ENCODE measurements around the gene DNAJB4.

DNA sequence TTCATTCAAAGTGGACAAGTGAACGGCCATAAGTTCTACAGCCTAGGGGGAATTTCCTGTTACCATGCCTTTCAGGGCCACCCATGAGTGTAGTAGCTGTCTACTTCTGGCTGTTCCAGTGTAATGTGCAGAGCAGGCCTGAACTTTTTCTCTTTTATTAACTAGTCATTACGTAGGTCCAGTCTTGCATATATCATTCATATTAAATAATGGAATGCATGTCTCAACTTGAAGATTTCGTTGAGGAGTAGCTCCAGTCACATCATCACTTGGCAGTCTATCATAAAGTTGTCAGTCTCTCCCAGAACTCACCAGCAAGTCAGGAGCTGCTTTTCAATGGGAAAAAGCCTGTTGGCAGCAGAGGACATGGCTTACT, 29.0 kb downstream of the DNAJB4 start:
- TF ChIP-seq ZNF331 (CRISPR knock-in tag; IDR thresholded peaks at IDR 0.05; ENCODE audit: low read depth) (no peak), CTCF (conservative IDR thresholded peaks at IDR 0.05; ENCODE audit: low read depth in 2 of 2) (no peak), EZH2phosphoT487 (IDR thresholded peaks at IDR 0.05; ENCODE audit: unreplicated experiment) (no peak), NANOG (IDR thresholded peaks at IDR 0.05; ENCODE audit: borderline replicate concordance) (no peak), POLR2AphosphoS5 (IDR thresholded peaks at IDR 0.05; ENCODE audit: low read depth) (no peak), EZH2 (IDR thresholded peaks at IDR 0.05; ENCODE audit: low read depth, unreplicated experiment) (no peak), STAT1 (IDR thresholded peaks at IDR 0.05; ENCODE audit: unreplicated experiment) (no peak), CREB1 (CRISPR knock-in tag; IDR thresholded peaks at IDR 0.05; ENCODE audit: low read depth) (no peak), ZNF114 (CRISPR knock-in tag; IDR thresholded peaks at IDR 0.05) (no peak)
- TF ChIP-seq, protein P1, sequence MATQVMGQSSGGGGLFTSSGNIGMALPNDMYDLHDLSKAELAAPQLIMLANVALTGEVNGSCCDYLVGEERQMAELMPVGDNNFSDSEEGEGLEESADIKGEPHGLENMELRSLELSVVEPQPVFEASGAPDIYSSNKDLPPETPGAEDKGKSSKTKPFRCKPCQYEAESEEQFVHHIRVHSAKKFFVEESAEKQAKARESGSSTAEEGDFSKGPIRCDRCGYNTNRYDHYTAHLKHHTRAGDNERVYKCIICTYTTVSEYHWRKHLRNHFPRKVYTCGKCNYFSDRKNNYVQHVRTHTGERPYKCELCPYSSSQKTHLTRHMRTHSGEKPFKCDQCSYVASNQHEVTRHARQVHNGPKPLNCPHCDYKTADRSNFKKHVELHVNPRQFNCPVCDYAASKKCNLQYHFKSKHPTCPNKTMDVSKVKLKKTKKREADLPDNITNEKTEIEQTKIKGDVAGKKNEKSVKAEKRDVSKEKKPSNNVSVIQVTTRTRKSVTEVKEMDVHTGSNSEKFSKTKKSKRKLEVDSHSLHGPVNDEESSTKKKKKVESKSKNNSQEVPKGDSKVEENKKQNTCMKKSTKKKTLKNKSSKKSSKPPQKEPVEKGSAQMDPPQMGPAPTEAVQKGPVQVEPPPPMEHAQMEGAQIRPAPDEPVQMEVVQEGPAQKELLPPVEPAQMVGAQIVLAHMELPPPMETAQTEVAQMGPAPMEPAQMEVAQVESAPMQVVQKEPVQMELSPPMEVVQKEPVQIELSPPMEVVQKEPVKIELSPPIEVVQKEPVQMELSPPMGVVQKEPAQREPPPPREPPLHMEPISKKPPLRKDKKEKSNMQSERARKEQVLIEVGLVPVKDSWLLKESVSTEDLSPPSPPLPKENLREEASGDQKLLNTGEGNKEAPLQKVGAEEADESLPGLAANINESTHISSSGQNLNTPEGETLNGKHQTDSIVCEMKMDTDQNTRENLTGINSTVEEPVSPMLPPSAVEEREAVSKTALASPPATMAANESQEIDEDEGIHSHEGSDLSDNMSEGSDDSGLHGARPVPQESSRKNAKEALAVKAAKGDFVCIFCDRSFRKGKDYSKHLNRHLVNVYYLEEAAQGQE (IDR thresholded peaks at IDR 0.05; ENCODE audit: unreplicated experiment) = no peak
- TF ChIP-seq, protein P2, sequence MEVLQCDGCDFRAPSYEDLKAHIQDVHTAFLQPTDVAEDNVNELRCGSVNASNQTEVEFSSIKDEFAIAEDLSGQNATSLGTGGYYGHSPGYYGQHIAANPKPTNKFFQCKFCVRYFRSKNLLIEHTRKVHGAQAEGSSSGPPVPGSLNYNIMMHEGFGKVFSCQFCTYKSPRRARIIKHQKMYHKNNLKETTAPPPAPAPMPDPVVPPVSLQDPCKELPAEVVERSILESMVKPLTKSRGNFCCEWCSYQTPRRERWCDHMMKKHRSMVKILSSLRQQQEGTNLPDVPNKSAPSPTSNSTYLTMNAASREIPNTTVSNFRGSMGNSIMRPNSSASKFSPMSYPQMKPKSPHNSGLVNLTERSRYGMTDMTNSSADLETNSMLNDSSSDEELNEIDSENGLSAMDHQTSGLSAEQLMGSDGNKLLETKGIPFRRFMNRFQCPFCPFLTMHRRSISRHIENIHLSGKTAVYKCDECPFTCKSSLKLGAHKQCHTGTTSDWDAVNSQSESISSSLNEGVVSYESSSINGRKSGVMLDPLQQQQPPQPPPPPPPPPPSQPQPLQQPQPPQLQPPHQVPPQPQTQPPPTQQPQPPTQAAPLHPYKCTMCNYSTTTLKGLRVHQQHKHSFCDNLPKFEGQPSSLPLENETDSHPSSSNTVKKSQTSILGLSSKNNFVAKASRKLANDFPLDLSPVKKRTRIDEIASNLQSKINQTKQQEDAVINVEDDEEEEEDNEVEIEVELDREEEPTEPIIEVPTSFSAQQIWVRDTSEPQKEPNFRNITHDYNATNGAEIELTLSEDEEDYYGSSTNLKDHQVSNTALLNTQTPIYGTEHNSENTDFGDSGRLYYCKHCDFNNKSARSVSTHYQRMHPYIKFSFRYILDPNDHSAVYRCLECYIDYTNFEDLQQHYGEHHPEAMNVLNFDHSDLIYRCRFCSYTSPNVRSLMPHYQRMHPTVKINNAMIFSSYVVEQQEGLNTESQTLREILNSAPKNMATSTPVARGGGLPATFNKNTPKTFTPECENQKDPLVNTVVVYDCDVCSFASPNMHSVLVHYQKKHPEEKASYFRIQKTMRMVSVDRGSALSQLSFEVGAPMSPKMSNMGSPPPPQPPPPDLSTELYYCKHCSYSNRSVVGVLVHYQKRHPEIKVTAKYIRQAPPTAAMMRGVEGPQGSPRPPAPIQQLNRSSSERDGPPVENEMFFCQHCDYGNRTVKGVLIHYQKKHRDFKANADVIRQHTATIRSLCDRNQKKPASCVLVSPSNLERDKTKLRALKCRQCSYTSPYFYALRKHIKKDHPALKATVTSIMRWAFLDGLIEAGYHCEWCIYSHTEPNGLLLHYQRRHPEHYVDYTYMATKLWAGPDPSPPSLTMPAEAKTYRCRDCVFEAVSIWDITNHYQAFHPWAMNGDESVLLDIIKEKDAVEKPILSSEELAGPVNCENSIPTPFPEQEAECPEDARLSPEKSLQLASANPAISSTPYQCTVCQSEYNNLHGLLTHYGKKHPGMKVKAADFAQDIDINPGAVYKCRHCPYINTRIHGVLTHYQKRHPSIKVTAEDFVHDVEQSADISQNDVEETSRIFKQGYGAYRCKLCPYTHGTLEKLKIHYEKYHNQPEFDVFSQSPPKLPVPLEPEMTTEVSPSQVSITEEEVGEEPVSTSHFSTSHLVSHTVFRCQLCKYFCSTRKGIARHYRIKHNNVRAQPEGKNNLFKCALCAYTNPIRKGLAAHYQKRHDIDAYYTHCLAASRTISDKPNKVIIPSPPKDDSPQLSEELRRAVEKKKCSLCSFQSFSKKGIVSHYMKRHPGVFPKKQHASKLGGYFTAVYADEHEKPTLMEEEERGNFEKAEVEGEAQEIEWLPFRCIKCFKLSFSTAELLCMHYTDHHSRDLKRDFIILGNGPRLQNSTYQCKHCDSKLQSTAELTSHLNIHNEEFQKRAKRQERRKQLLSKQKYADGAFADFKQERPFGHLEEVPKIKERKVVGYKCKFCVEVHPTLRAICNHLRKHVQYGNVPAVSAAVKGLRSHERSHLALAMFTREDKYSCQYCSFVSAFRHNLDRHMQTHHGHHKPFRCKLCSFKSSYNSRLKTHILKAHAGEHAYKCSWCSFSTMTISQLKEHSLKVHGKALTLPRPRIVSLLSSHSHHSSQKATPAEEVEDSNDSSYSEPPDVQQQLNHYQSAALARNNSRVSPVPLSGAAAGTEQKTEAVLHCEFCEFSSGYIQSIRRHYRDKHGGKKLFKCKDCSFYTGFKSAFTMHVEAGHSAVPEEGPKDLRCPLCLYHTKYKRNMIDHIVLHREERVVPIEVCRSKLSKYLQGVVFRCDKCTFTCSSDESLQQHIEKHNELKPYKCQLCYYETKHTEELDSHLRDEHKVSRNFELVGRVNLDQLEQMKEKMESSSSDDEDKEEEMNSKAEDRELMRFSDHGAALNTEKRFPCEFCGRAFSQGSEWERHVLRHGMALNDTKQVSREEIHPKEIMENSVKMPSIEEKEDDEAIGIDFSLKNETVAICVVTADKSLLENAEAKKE (CRISPR knock-in tag; IDR thresholded peaks at IDR 0.05) = no peak

Data from GM23338 (cell line).